GM12878 (cell line): ENCODE results near the gene NFE2L1. TPM values are rescaled to one million over a fixed set of nuclear protein-coding genes. Genes with fewer than 3 reads are reported as not detected.
"Not testable (repeated sequence)": the region's sequence is repeated elsewhere in the genome, so short reads cannot be mapped to it uniquely, and the experiment has no call there.

ENCODE experiments used
- ATAC-seq: fragments of 200-7000 bp; cut with Tn5 transposase; 3 replicates; pipeline ENCODE4 v1.9.1; 2020; ENCODE audit warnings: mild to moderate bottlenecking, moderate library complexity
- BruUV-seq: library from RNA; stranded (reverse); fragments of 400-500 nt; replicated peaks from 2 replicates; lab custom pipeline; 2021; lab: Mats Ljungman, UMichigan
- CTCF ChIA-PET: fragments of 300-600 bp; sonication (Branson Sonifier 250); formaldehyde crosslinking; extraction: SDS; loops from one replicate; lab custom pipeline; 2021; ENCODE audit warnings: inconsistent platforms; lab: Yijun Ruan, JAX
- POLR2A ChIA-PET: fragments of 350-600 bp; formaldehyde crosslinking; extraction: SDS; loops from one replicate; lab custom pipeline; 2021; ENCODE audit warnings: inconsistent platforms; lab: Charles Lee
- RAD21 ChIA-PET: fragments of 300-600 bp; sonication (Branson Sonifier 250); formaldehyde crosslinking; loops from one replicate; lab custom pipeline; 2023; ENCODE audit warnings: antibody characterized with exemption; ENCODE audit not compliant: unreplicated experiment; lab: Charles Lee
- SMC1A ChIA-PET: fragments of 300-600 bp; sonication (Branson Sonifier 250); formaldehyde crosslinking; loops from one replicate; lab custom pipeline; 2023; ENCODE audit not compliant: unreplicated experiment, uncharacterized antibody; lab: Charles Lee
- DNase-seq: peaks from one replicate; pipeline ENCODE4 v3.0.0-alpha.2; 2011; ENCODE audit warnings: low read depth, low spot score
- FAIRE-seq: peaks from 3 replicates; lab custom pipeline; 2011; peaks lifted over from hg19 to GRCh38; lab: Jason Lieb, UNC
- H2AFZ ChIP-seq: 2 replicates; pipeline ENCODE4 v1.6.0; 2011; ENCODE audit warnings: low read depth, low read length, control low read depth; ENCODE audit not compliant: control insufficient read depth
- H3K27ac ChIP-seq: 2 replicates; pipeline ENCODE4 v1.5.1; 2011; ENCODE audit warnings: control low read depth; ENCODE audit not compliant: control insufficient read depth, insufficient read depth
- H3K27me3 ChIP-seq, 2 experiments: replicated peaks in 1 of 2; 2 replicates each; pipeline versions ENCODE4 v1.6.0 to v1.6.1; 2011; ENCODE audit warnings: low read length in 1 of 2; ENCODE audit not compliant: control insufficient read depth in 2 of 2, insufficient read depth in 2 of 2
- H3K36me3 ChIP-seq, 2 experiments: 2 replicates each; pipeline ENCODE4 v1.5.1; 2011; ENCODE audit warnings: low read length in 1 of 2; ENCODE audit not compliant: control insufficient read depth in 2 of 2, insufficient read depth in 2 of 2
- H3K4me1 ChIP-seq: 2 replicates; pipeline ENCODE4 v1.6.1; 2011; ENCODE audit warnings: mild to moderate bottlenecking, low read length, moderate library complexity, mixed read lengths; ENCODE audit not compliant: control insufficient read depth, insufficient read depth
- H3K4me2 ChIP-seq: 2 replicates; pipeline ENCODE4 v1.6.0; 2011; ENCODE audit warnings: control low read depth; ENCODE audit not compliant: control insufficient read depth, insufficient read depth
- H3K4me3 ChIP-seq: fragments of 200-600 bp; sonication (generic); 2 replicates; pipeline ENCODE4 v1.5.1; 2016
- H3K79me2 ChIP-seq: 2 replicates; pipeline ENCODE4 v1.6.0; 2011; ENCODE audit warnings: low read length; ENCODE audit not compliant: control insufficient read depth, insufficient read depth
- H3K9ac ChIP-seq: 2 replicates; pipeline ENCODE4 v1.8.0; 2011; ENCODE audit warnings: low read length, control low read depth, mixed read lengths; ENCODE audit not compliant: control insufficient read depth, insufficient read depth
- H3K9me3 ChIP-seq: replicated peaks from 3 replicates; pipeline ENCODE4 v1.5.1; 2011; ENCODE audit warnings: mild to moderate bottlenecking, low read length; ENCODE audit not compliant: control insufficient read depth, insufficient read depth
- H4K20me1 ChIP-seq: 2 replicates; pipeline ENCODE4 v1.6.0; 2011; ENCODE audit not compliant: control insufficient read depth, insufficient read depth
- ATF7 ChIP-seq: fragments of 450-650 bp; IDR thresholded peaks from 2 replicates; pipeline ENCODE4 v1.6.1; 2016; ENCODE audit warnings: low read depth, mild to moderate bottlenecking
- BCL3 ChIP-seq: IDR thresholded peaks from 2 replicates; pipeline ENCODE4 v1.6.1; 2011; ENCODE audit warnings: borderline replicate concordance, low read depth, mild to moderate bottlenecking, moderate library complexity, low read length; ENCODE audit not compliant: insufficient read depth, poor library complexity, severe bottlenecking
- ELK1 ChIP-seq: IDR thresholded peaks from 2 replicates; pipeline ENCODE4 v1.6.1; 2012; ENCODE audit warnings: low read depth, low read length, improper control_type of control experiment
- FOS ChIP-seq: IDR thresholded peaks from 3 replicates; pipeline ENCODE4 v1.6.1; 2011; ENCODE audit warnings: borderline replicate concordance; ENCODE audit not compliant: insufficient read length; ENCODE audit errors: extremely low read depth
- LARP7 ChIP-seq: fragments of 450-650 bp; IDR thresholded peaks from 2 replicates; pipeline ENCODE4 v1.6.1; 2017; ENCODE audit warnings: mild to moderate bottlenecking
- NFXL1 ChIP-seq: fragments of 450-650 bp; IDR thresholded peaks from 2 replicates; pipeline ENCODE4 v1.6.1; 2017; ENCODE audit warnings: antibody characterized with exemption, mild to moderate bottlenecking, borderline replicate concordance
- RBBP5 ChIP-seq: fragments of 200-600 bp; sonication (generic); conservative IDR thresholded peaks from 2 replicates; pipeline ENCODE4 v1.6.1; 2016
- WGBS: methylation state at CpG from one replicate; pipeline ENCODE4 v1.1.6; 2016; ENCODE audit warnings: low lambda C conversion rate; ENCODE audit not compliant: insufficient replicate concordance, insufficient coverage; ENCODE audit errors: missing lambda C conversion rate; 5-methylcytosine and 5-hydroxymethylcytosine counted together
- in situ Hi-C: fragments of 300-500 bp; cut with MboI; formaldehyde crosslinking; loops from 9 replicates; pipeline ENCODE4 v1.14.3; 2018; ENCODE audit warnings: mixed read lengths
- intact Hi-C: fragments of 100-400 bp; cut with micrococcal nuclease; formaldehyde crosslinking; loops from one replicate; pipeline ENCODE4 v1.14.2; 2022; ENCODE audit not compliant: unreplicated experiment
- polyA plus RNA-seq, 11 experiments: library from polyadenylated mRNA; depleted of rRNA in 4 of 11; unstranded in 6 of 11; stranded (reverse) in 5 of 11; fragments of >200 nt; fragmentation: Nextera tagmentation in 4 of 11; fragmentation: Illumina TruSeq in 1 of 11; extraction: Ambion mirVana in 4 of 11; extraction: Trizol in 1 of 11; gene quantifications; 1 replicate in 1 of 11; 2 replicates in 10 of 11; pipeline versions ENCODE4 v1.2.1 to v1.2.3, GENCODE V29; 2011 to 2016; ENCODE audit warnings: inconsistent platforms in 2 of 11, missing spikeins in 2 of 11, low read depth in 1 of 11
- total RNA-seq, 4 experiments: library from RNA; depleted of rRNA in 3 of 4; stranded (reverse); fragments of >200 nt in 3 of 4; fragmentation: Illumina TruSeq in 1 of 4; extraction: Trizol in 1 of 4; gene quantifications; 2 replicates each; pipeline versions ENCODE4 v1.2.1 to v1.2.3, GENCODE V29; 2013 to 2021

Gene NFE2L1
- total and polyA plus RNA-seq, 10 of the 15 experiments (the other 5 are each of a cell fraction or from before 2014, with no cell fraction given), result 3.8 to 104 (median 26.4) TPM

- no peak for TF ChIP-seq FOS
Measured at GRCh38 chr17:48016112-48016511, 32.0 kb upstream of the NFE2L1 start (continued).

GRCh38 chr17:48017817-48018158, 30.4 kb upstream of the NFE2L1 start:
- BruUV-seq, H3K79me2 ChIP-seq, H3K9me3 ChIP-seq, H3K9ac ChIP-seq, FAIRE-seq, H4K20me1 ChIP-seq, H3K4me3 ChIP-seq, DNase-seq, H3K27me3 ChIP-seq, H3K36me3 ChIP-seq: not testable (repeated sequence)
- ChIA-PET POLR2A (interaction anchor here (0.7 to 3.4 kb wide), 12 partner anchors 10 to 92 kb away, joined by 3 to 21 read pairs (median 6); partner anchors contain the start of genes CDK5RAP3 and NFE2L1), RAD21 (interaction anchor here (0.5 to 6.6 kb wide), 30 partner anchors 10 to 1851 kb away, joined by 3 to 126 read pairs (median 6); partner anchors contain the start of genes CDK5RAP3, PNPO, PRR15L and SCRN2), CTCF (interaction anchor here (0.6 to 14.1 kb wide), 36 partner anchors 8 to 866 kb away, joined by 3 to 454 read pairs (median 6); partner anchors contain the start of genes CDK5RAP3, PNPO, PRR15L and SCRN2), SMC1A (interaction anchor here (0.8 to 9.6 kb wide), 23 partner anchors 8 to 595 kb away, joined by 3 to 332 read pairs (median 6); partner anchors contain the start of genes CDK5RAP3, OSBPL7, PNPO and SCRN2)
- ATAC-seq, result peak; percentile 55
- H3K4me2 ChIP-seq, result peak overlapping the region; percentile 36; the same call in 1 of the 2 replicates
- intact Hi-C loops, result loop anchor here (1.0 to 5.0 kb wide), 5 partner anchors 39 to 240 kb away; partner anchors contain the start of gene SCRN2
- WGBS, result 58% methylated on average over 4 of the region's 4 CpGs
- in situ Hi-C loops, result loop anchor here (5.0 kb wide), 2 partner anchors 35 to 175 kb away; partner anchors contain the start of gene SCRN2
- peak overlapping the region; percentile 49 for H3K27ac ChIP-seq
- peak overlapping the region; percentile 76 for H2AFZ ChIP-seq
- peaks cover 15% of the 10 kb centered on the region for H3K4me1 ChIP-seq

GRCh38 chr17:48021934-48022333, 26.2 kb upstream of the NFE2L1 start:
- no peak for FAIRE-seq
- in situ Hi-C loops (no loop called here), intact Hi-C loops (no loop called here)
- ChIA-PET CTCF (interaction anchor here (1.0 to 14.1 kb wide), 6 partner anchors 10 to 73 kb away, joined by 3 to 454 read pairs (median 14); partner anchors contain the start of genes PNPO and PRR15L), POLR2A (interaction anchor here (0.6 kb wide), 1 partner anchor 214 kb away, joined by 5 read pairs; no protein-coding TSS in a partner anchor)
- ATAC-seq, result no peak
- H2AFZ ChIP-seq, result no peak overlapping the region
- BruUV-seq, result no TSS peak
- H3K27ac ChIP-seq, result no peak overlapping the region
- H3K4me1 ChIP-seq, result peaks cover 42% of the 10 kb centered on the region
- no peak for TF ChIP-seq NFXL1
- TF ChIP-seq RBBP5, result no peak
- no peak for TF ChIP-seq BCL3
- no peak for TF ChIP-seq ELK1
- no peak for TF ChIP-seq ATF7
- no peak for TF ChIP-seq LARP7
- TF ChIP-seq, all 136 proteins: peak for 0
- DNase-seq, result no peak
- ChIA-PET RAD21 (interaction anchor here (0.6 to 5.6 kb wide), 3 partner anchors 10 to 51 kb away, joined by 3 to 80 read pairs (median 13); partner anchors contain the start of gene CDK5RAP3), SMC1A (interaction anchor here (1.8 to 9.6 kb wide), 3 partner anchors 18 to 72 kb away, joined by 10 to 332 read pairs (median 158); partner anchors contain the start of gene CDK5RAP3)
- no peaks in the 10 kb centered on the region for H3K9me3 ChIP-seq
- H3K4me2 ChIP-seq, result no peak overlapping the region
- H3K4me3 ChIP-seq, result no peak overlapping the region
- no peaks in the 10 kb centered on the region for H3K79me2 ChIP-seq
- no peaks in the 10 kb centered on the region; a peak in 2 of 4 replicates for H3K27me3 ChIP-seq
- 46% methylated on average over 5 of the region's 5 CpGs for WGBS
- H3K36me3 ChIP-seq, result no peaks in the 10 kb centered on the region
- no peak overlapping the region for H3K9ac ChIP-seq
- H4K20me1 ChIP-seq, result peaks cover 5% of the 10 kb centered on the region; the same call in 1 of the 2 replicates
